Measurements from ENCODE around the gene APC. TPM values are rescaled to one million over a fixed set of nuclear protein-coding genes. Genes with fewer than 3 reads are reported as not detected.

APC gene
- total RNA-seq, 1 donor from 2014 or later, result 53.9 TPM

- Histone ChIP-seq H3K79me2 (ENCODE audit: insufficient read depth, low read length) (peaks cover 82% of the 10 kb centered on the region), H3K36me3 (ENCODE audit: insufficient read depth, low read length) (no peaks in the 10 kb centered on the region), H3K4me2 (ENCODE audit: low read length) (no peak overlapping the region), H3K27ac (ENCODE audit: low read depth, low read length) (no peak overlapping the region), H3K9ac (ENCODE audit: low read length) (no peak overlapping the region), H4K20me1 (ENCODE audit: insufficient read depth, low read length) (peaks cover 20% of the 10 kb centered on the region), H3K9me3 (ENCODE audit: insufficient read depth, low read depth, low read length) (no peaks in the 10 kb centered on the region), H2AFZ (ENCODE audit: low read depth, low read length) (no peak overlapping the region), H3K4me1 (ENCODE audit: insufficient read depth, low read length) (peaks cover 5% of the 10 kb centered on the region), H3K27me3 (ENCODE audit: insufficient read depth, low read length) (no peaks in the 10 kb centered on the region), H3K4me3 (ENCODE audit: insufficient read depth, low read depth, low read length) (no peak overlapping the region)
- H3K36me3 Mint-ChIP-seq (ENCODE audit: low read depth, unreplicated experiment), result peaks cover 5% of the 10 kb centered on the region
- no peak for DNase-seq (ENCODE audit: low read depth)
- TF ChIP-seq EZH2 (IDR thresholded peaks at IDR 0.05; ENCODE audit: insufficient read depth, low read length) (no peak), CTCF (IDR thresholded peaks at IDR 0.05; ENCODE audit: insufficient read depth, low read depth, low read length) (no peak)
- no peaks in the 10 kb centered on the region for H3K27me3 Mint-ChIP-seq (ENCODE audit: low read depth, unreplicated experiment)
- no peak overlapping the region for H3K27ac Mint-ChIP-seq (ENCODE audit: unreplicated experiment)
- peaks cover 1% of the 10 kb centered on the region for H3K4me1 Mint-ChIP-seq (ENCODE audit: low read depth, unreplicated experiment)
- no peak for FAIRE-seq
- H3K9me3 Mint-ChIP-seq (ENCODE audit: unreplicated experiment), result peaks cover 5% of the 10 kb centered on the region
- no peak overlapping the region for H3K4me3 Mint-ChIP-seq (ENCODE audit: unreplicated experiment)
Measured at GRCh38 chr5:112743631-112744030, 5.9 kb downstream of the APC start.

GRCh38 chr5:112752335-112752734 is 14.7 kb downstream of the APC start:
- Mint-ChIP-seq H3K27ac (ENCODE audit: unreplicated experiment) (no peak overlapping the region), H3K27me3 (ENCODE audit: low read depth, unreplicated experiment) (no peaks in the 10 kb centered on the region), H3K36me3 (ENCODE audit: low read depth, unreplicated experiment) (peaks cover 2% of the 10 kb centered on the region), H3K9me3 (ENCODE audit: unreplicated experiment) (no peaks in the 10 kb centered on the region), H3K4me1 (ENCODE audit: low read depth, unreplicated experiment) (no peaks in the 10 kb centered on the region), H3K4me3 (ENCODE audit: unreplicated experiment) (no peak overlapping the region)
- TF ChIP-seq CTCF (IDR thresholded peaks at IDR 0.05; ENCODE audit: insufficient read depth, low read depth, low read length) (no peak), EZH2 (IDR thresholded peaks at IDR 0.05; ENCODE audit: insufficient read depth, low read length) (no peak)
- H3K27me3 ChIP-seq (ENCODE audit: insufficient read depth, low read length), result no peaks in the 10 kb centered on the region
- H3K79me2 ChIP-seq (ENCODE audit: insufficient read depth, low read length), result peaks cover 54% of the 10 kb centered on the region
- H3K4me2 ChIP-seq (ENCODE audit: low read length), result no peak overlapping the region
- no peak overlapping the region for H3K4me3 ChIP-seq (ENCODE audit: insufficient read depth, low read depth, low read length)
- H3K9me3 ChIP-seq (ENCODE audit: insufficient read depth, low read depth, low read length), result no peaks in the 10 kb centered on the region
- H2AFZ ChIP-seq (ENCODE audit: low read depth, low read length), result no peak overlapping the region
- no peak for DNase-seq (ENCODE audit: low read depth)
- no peaks in the 10 kb centered on the region for H3K4me1 ChIP-seq (ENCODE audit: insufficient read depth, low read length)
- H3K9ac ChIP-seq (ENCODE audit: low read length), result no peak overlapping the region
- H4K20me1 ChIP-seq (ENCODE audit: insufficient read depth, low read length), result peaks cover 34% of the 10 kb centered on the region
- H3K27ac ChIP-seq (ENCODE audit: low read depth, low read length), result no peak overlapping the region
- peaks cover 3% of the 10 kb centered on the region for H3K36me3 ChIP-seq (ENCODE audit: insufficient read depth, low read length)
- no peak for FAIRE-seq

- FAIRE-seq (no peak), DNase-seq (ENCODE audit: low read depth) (no peak)
- H3K36me3 Mint-ChIP-seq (ENCODE audit: low read depth, unreplicated experiment), result no peaks in the 10 kb centered on the region
- peaks cover 23% of the 10 kb centered on the region for H4K20me1 ChIP-seq (ENCODE audit: insufficient read depth, low read length)
- no peak overlapping the region for H2AFZ ChIP-seq (ENCODE audit: low read depth, low read length)
- TF ChIP-seq CTCF (IDR thresholded peaks at IDR 0.05; ENCODE audit: insufficient read depth, low read depth, low read length), result no peak
- no peak for TF ChIP-seq EZH2 (IDR thresholded peaks at IDR 0.05; ENCODE audit: insufficient read depth, low read length)
- H3K4me3 ChIP-seq (ENCODE audit: insufficient read depth, low read depth, low read length), result no peak overlapping the region
- H3K4me1 ChIP-seq (ENCODE audit: insufficient read depth, low read length), result no peaks in the 10 kb centered on the region
- H3K4me2 ChIP-seq (ENCODE audit: low read length), result no peak overlapping the region
- no peak overlapping the region for H3K27ac ChIP-seq (ENCODE audit: low read depth, low read length)
- no peak overlapping the region for H3K9ac ChIP-seq (ENCODE audit: low read length)
- H3K4me3 Mint-ChIP-seq (ENCODE audit: unreplicated experiment), result no peak overlapping the region
- no peaks in the 10 kb centered on the region for H3K27me3 ChIP-seq (ENCODE audit: insufficient read depth, low read length)
- H3K27ac Mint-ChIP-seq (ENCODE audit: unreplicated experiment), result no peak overlapping the region
- H3K4me1 Mint-ChIP-seq (ENCODE audit: low read depth, unreplicated experiment), result no peaks in the 10 kb centered on the region
- H3K36me3 ChIP-seq (ENCODE audit: insufficient read depth, low read length), result peaks cover 12% of the 10 kb centered on the region
- H3K9me3 Mint-ChIP-seq (ENCODE audit: unreplicated experiment), result no peaks in the 10 kb centered on the region
- peaks cover 28% of the 10 kb centered on the region for H3K79me2 ChIP-seq (ENCODE audit: insufficient read depth, low read length)
- no peaks in the 10 kb centered on the region for H3K9me3 ChIP-seq (ENCODE audit: insufficient read depth, low read depth, low read length)
- H3K27me3 Mint-ChIP-seq (ENCODE audit: low read depth, unreplicated experiment), result no peaks in the 10 kb centered on the region
Measured at GRCh38 chr5:112755703-112756102, 18.0 kb downstream of the APC start.

Data from astrocyte (in vitro differentiated cells and primary cell).